Keratinocyte (primary cell): ENCODE data around the gene ATXN7. TPM values are rescaled to one million over a fixed set of nuclear protein-coding genes. Genes with fewer than 3 reads are reported as not detected.

ENCODE experiments used
- DNase-seq: peaks from one replicate; pipeline ENCODE4 v3.0.0-alpha.2; 2011; ENCODE audit warnings: low read depth, missing footprints, low spot score
- FAIRE-seq: peaks from 2 replicates; lab custom pipeline; 2011; peaks lifted over from hg19 to GRCh38; lab: Jason Lieb, UNC
- H2AFZ ChIP-seq: 2 replicates; pipeline ENCODE4 v1.6.0; 2012; ENCODE audit warnings: low read length, control low read depth, inconsistent platforms; ENCODE audit not compliant: control insufficient read depth
- H3K27ac ChIP-seq: 2 replicates; pipeline ENCODE4 v1.5.1; 2011; ENCODE audit warnings: low read length; ENCODE audit not compliant: control insufficient read depth, insufficient read depth
- H3K27me3 ChIP-seq: 3 replicates; pipeline ENCODE4 v1.6.0; 2011; ENCODE audit warnings: low read length; ENCODE audit not compliant: control insufficient read depth, insufficient read depth; ENCODE audit errors: extremely low read depth
- H3K36me3 ChIP-seq, 2 experiments: 2 replicates in 1 of 2; 3 replicates in 1 of 2; pipeline ENCODE4 v1.5.1; 2011; ENCODE audit warnings: low read length in 2 of 2, mild to moderate bottlenecking in 1 of 2; ENCODE audit not compliant: control insufficient read depth in 2 of 2, insufficient read depth in 2 of 2; ENCODE audit errors: extremely low read depth in 1 of 2
- H3K4me1 ChIP-seq: 3 replicates; pipeline ENCODE4 v1.5.1; 2011; ENCODE audit warnings: low read length; ENCODE audit not compliant: control insufficient read depth, insufficient read depth; ENCODE audit errors: extremely low read depth
- H3K4me2 ChIP-seq: 3 replicates; pipeline ENCODE4 v1.6.0; 2011; ENCODE audit warnings: low read depth, low read length; ENCODE audit not compliant: control insufficient read depth, insufficient read depth; ENCODE audit errors: extremely low read depth
- H3K4me3 ChIP-seq, 3 experiments: fragments of 200-600 bp in 1 of 3; sonication (generic) in 1 of 3; 2 replicates in 2 of 3; 3 replicates in 1 of 3; pipeline ENCODE4 v1.5.1; 2011 to 2016; ENCODE audit warnings: low read length in 3 of 3, mild to moderate bottlenecking in 3 of 3, control low read depth in 2 of 3, inconsistent platforms in 1 of 3, low read depth in 1 of 3, mixed read lengths in 1 of 3, mixed run types in 1 of 3, moderate library complexity in 1 of 3; ENCODE audit not compliant: control insufficient read depth in 2 of 3, insufficient read depth in 2 of 3; ENCODE audit errors: extremely low read depth in 1 of 3
- H3K79me2 ChIP-seq: 2 replicates; pipeline ENCODE4 v1.6.0; 2012; ENCODE audit warnings: low read length; ENCODE audit not compliant: control insufficient read depth, insufficient read depth
- H3K9ac ChIP-seq: 3 replicates; pipeline ENCODE4 v1.6.0; 2011; ENCODE audit warnings: low read length; ENCODE audit not compliant: control insufficient read depth, insufficient read depth; ENCODE audit errors: extremely low read depth
- H3K9me1 ChIP-seq: 3 replicates; pipeline ENCODE4 v1.6.0; 2011; ENCODE audit warnings: low read length; ENCODE audit not compliant: control insufficient read depth, insufficient read depth; ENCODE audit errors: extremely low read depth
- H3K9me3 ChIP-seq: 2 replicates; pipeline ENCODE4 v1.5.1; 2012; ENCODE audit warnings: low read depth, low read length; ENCODE audit not compliant: control insufficient read depth
- H4K20me1 ChIP-seq: 3 replicates; pipeline ENCODE4 v1.6.0; 2011; ENCODE audit warnings: low read length; ENCODE audit not compliant: control insufficient read depth, insufficient read depth; ENCODE audit errors: extremely low read depth
- EZH2 ChIP-seq: IDR thresholded peaks from one replicate; pipeline ENCODE4 v1.6.1; 2012; ENCODE audit warnings: inconsistent platforms, mild to moderate bottlenecking, low read length, moderate library complexity
- dilution Hi-C: fragments of 300-500 bp; cut with MboI; formaldehyde crosslinking; loops from one replicate; pipeline ENCODE4 v1.7.0; 2020; ENCODE audit warnings: low sequenced_read_pairs; ENCODE audit not compliant: extremely low pct_ligation_motif_present
- polyA plus RNA-seq, 5 experiments: library from polyadenylated mRNA; depleted of rRNA in 3 of 5; stranded (reverse) in 3 of 5; stranded (forward) in 1 of 5; unstranded in 1 of 5; fragments of >200 nt; gene quantifications; 1 replicate in 1 of 5; 2 replicates in 3 of 5; 3 replicates in 1 of 5; pipeline versions ENCODE4 v1.2.1 to v1.2.3, GENCODE V29; 2011 to 2012; ENCODE audit warnings: missing spikeins in 2 of 5, low read depth in 1 of 5, low replicate concordance in 1 of 5
- TF ChIP-seq, protein P1 (sequence below), 3 experiments: IDR thresholded peaks in 1 of 3; conservative IDR thresholded peaks in 1 of 3; optimal IDR thresholded peaks in 1 of 3; 2 replicates in 2 of 3; 3 replicates in 1 of 3; pipeline versions ENCODE3 to v1.5.1; 2011; ENCODE audit warnings: low read length in 3 of 3, mild to moderate bottlenecking in 3 of 3, moderate library complexity in 2 of 3, control low read depth in 1 of 3, inconsistent platforms in 1 of 3; ENCODE audit not compliant: insufficient read depth in 2 of 3; ENCODE audit errors: extremely low read depth in 1 of 3

The ATXN7 gene
- polyA plus RNA-seq, 1 donor (not counting 4 experiments of a cell fraction or from before 2014, with no cell fraction given), result 8.8 TPM

DNA sequence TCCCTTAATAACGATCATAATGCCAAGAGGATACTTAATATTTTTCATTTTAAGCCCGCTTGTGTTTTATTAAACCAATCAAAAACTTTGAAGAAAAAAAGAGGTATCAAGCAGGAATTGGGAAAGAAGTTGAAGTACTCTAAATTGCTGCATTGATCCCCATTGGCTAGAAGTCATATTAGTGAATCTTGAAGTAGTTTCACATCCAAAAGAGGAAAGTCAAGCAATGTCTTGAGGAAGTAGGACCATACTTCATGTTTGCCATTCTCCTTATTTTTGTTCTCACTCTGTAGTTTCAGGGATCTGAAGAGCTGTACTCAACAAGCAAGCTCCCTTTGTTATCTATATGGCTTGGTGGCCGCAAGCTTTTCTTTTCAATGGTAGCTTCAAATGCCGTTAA is 46.3 kb downstream of the ATXN7 start:
- TF ChIP-seq, protein P1, sequence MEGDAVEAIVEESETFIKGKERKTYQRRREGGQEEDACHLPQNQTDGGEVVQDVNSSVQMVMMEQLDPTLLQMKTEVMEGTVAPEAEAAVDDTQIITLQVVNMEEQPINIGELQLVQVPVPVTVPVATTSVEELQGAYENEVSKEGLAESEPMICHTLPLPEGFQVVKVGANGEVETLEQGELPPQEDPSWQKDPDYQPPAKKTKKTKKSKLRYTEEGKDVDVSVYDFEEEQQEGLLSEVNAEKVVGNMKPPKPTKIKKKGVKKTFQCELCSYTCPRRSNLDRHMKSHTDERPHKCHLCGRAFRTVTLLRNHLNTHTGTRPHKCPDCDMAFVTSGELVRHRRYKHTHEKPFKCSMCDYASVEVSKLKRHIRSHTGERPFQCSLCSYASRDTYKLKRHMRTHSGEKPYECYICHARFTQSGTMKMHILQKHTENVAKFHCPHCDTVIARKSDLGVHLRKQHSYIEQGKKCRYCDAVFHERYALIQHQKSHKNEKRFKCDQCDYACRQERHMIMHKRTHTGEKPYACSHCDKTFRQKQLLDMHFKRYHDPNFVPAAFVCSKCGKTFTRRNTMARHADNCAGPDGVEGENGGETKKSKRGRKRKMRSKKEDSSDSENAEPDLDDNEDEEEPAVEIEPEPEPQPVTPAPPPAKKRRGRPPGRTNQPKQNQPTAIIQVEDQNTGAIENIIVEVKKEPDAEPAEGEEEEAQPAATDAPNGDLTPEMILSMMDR (optimal IDR thresholded peaks at IDR 0.05 in 1 of 3, IDR thresholded peaks at IDR 0.05 in 1 of 3, conservative IDR thresholded peaks at IDR 0.05 in 1 of 3; ENCODE audit: extremely low read depth in 1 of 3, insufficient read depth in 2 of 3, low read length in 3 of 3), result no peak
- TF ChIP-seq EZH2, result no peak
- DNase-seq (no peak), FAIRE-seq (no peak)
- Histone ChIP-seq H3K27ac (no peak overlapping the region), H3K79me2 (peaks cover 13% of the 10 kb centered on the region), H3K4me1 (peaks cover 31% of the 10 kb centered on the region), H4K20me1 (no peaks in the 10 kb centered on the region), H3K9me3 (no peaks in the 10 kb centered on the region), H2AFZ (no peak overlapping the region), H3K9ac (no peak overlapping the region), H3K36me3 (peaks cover 0 to 3% of the 10 kb centered on the region in 2 experiments), H3K4me3 (no peak overlapping the region), H3K27me3 (no peaks in the 10 kb centered on the region), H3K4me2 (no peak overlapping the region), H3K9me1 (peaks cover 2% of the 10 kb centered on the region)
- dilution Hi-C loops, result no loop called here

DNA sequence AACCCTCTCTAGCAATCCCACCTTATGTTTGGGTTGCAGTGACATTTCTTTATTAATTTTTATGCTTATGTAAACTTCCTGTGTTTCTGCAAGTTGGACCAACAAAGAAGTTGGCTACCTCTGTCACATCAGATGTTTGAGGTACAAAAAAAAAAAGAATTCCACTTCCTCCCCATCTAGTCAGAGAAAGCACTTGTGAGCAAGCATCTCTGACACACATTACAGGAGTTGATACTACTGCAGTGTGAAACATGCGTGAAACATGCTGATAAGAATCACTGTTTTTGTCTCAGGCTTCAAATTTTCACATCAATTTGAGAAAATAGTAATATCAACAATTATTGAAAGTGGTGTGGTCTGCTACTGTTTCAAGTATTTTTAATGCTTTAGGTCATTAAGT is 47.2 kb downstream of the ATXN7 start:
- Histone ChIP-seq H4K20me1 (no peaks in the 10 kb centered on the region), H3K27me3 (no peaks in the 10 kb centered on the region), H3K27ac (peak overlapping the region; percentile 86), H3K4me1 (peaks cover 28% of the 10 kb centered on the region), H3K4me3 (peak overlapping the region; percentile 44 to 79 (median 68)), H3K9ac (peak overlapping the region; percentile 80), H3K4me2 (peak overlapping the region; percentile 83), H3K9me3 (no peaks in the 10 kb centered on the region), H2AFZ (no peak overlapping the region), H3K9me1 (peaks cover 2% of the 10 kb centered on the region), H3K36me3 (peaks cover 3 to 4% of the 10 kb centered on the region in 2 experiments), H3K79me2 (peaks cover 14% of the 10 kb centered on the region)
- DNase-seq, result no peak
- FAIRE-seq, result no peak
- TF ChIP-seq, protein P1 (optimal IDR thresholded peaks at IDR 0.05 in 1 of 3, IDR thresholded peaks at IDR 0.05 in 1 of 3, conservative IDR thresholded peaks at IDR 0.05 in 1 of 3; ENCODE audit: extremely low read depth in 1 of 3, insufficient read depth in 2 of 3, low read length in 3 of 3), result no peak
- no peak for TF ChIP-seq EZH2
- dilution Hi-C loops, result no loop called here
